GM18502 (cell line): ENCODE measurements around the gene HAO1.
"Not testable (repeated sequence)": the region's sequence is repeated elsewhere in the genome, so short reads cannot be mapped to it uniquely, and the experiment has no call there.

Source experiments
- ATAC-seq: cut with Tn5 transposase; IDR thresholded peaks from one replicate; pipeline ENCODE4 v1.9.1; 2021; ENCODE audit warnings: mild to moderate bottlenecking; ENCODE audit not compliant: unreplicated experiment, poor library complexity

The HAO1 gene

DNA sequence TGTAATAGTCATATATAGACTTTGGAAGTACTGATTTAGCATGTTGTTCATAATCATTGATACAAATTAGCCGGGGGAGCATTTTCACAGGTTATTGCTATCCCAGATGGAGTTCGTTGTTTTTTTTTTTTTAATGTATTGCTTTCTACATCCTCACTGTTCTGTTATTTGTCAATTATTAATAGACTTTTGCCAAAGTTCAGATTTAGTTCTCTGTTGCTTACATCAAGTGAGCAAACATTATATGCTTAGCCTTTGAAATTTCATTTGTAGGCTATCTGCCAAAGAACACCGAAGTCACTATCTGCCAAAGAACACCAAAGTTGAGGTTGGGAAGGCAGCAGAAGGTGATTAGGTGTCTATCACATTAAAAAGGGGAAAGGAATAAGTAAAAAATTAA, at the start of gene HAO1:
Gene HAO1 (minus strand): TSS at position 118 of the 400 bp plus-strand sequence. CDS start 36 bp downstream, at position 82.
- no peak for ATAC-seq

DNA sequence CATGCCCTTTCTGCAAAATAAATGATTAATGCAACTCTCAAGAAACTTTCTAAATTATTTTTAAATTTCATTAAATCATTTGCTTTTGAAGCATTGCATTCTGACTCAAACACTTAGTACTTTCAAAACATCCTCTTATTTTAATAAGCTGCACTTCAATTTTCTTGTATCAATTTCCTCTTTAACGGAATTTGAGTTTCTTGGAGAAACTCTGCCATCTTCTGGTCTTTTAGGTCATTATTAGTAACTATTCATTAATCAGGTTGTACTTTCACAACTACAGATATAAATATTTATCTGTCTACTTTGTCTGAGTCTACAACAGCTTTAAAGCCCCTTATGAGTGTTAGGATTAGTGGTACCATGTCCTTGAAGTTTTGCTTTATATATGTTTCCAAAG, 49.1 kb upstream of the HAO1 start:
- no peak for ATAC-seq

DNA sequence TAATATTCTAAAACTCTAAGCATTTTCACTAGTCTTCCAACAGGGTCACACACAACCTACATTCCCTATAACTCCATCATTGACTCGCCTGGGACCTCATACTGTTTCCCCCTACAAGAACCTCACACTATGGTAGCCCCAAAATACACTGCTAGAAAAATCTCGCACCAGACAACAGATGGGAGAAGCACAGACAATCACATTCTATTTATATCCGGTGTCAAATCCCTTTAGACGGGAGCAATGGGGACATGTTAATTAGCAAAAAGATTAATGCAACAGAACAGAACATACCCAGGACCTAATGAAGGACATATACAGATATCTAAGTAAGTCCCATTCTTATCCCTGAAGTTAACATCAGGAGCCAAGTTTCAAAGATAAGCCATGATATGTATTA, 45.7 kb upstream of the HAO1 start:
- ATAC-seq = no peak

DNA sequence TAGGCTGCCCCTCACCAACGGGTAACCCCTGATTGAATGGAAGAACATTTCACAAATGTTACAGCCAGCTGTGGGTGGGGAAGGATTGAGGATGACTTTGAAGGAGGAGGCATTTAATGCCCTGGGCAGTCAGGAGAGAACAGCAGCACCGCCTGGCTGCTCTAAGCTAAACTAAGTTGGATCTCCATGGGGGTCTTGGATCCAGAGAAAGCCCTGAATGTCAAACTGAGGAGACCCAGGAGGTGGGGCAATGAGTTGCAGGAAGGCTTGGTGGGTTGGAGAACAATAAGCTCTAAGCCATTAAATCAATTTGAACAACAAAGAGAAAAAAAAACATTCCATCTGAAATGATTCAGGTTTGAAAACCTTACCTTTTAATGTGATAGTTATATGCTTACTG, 43.9 kb upstream of the HAO1 start:
- no peak for ATAC-seq

DNA sequence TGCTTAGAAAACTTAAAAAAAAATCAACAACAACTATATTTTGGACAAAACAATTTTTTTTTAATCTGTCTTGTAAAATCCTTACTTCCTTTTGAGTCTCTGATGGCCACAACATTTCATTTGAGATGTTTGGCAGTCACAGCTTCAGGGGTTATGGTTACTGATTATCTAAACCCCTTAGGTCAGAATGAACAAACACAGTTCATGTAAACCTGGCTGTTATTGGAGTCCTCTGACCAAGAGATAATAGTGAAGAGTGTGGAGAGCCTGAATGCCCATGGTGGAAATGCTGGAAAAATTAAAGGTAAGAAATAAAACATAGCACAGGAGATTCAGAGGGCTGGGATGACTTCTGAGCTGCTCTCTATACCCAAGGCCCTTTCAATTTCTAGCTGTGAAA, 41.1 kb upstream of the HAO1 start:
- ATAC-seq = no peak

DNA sequence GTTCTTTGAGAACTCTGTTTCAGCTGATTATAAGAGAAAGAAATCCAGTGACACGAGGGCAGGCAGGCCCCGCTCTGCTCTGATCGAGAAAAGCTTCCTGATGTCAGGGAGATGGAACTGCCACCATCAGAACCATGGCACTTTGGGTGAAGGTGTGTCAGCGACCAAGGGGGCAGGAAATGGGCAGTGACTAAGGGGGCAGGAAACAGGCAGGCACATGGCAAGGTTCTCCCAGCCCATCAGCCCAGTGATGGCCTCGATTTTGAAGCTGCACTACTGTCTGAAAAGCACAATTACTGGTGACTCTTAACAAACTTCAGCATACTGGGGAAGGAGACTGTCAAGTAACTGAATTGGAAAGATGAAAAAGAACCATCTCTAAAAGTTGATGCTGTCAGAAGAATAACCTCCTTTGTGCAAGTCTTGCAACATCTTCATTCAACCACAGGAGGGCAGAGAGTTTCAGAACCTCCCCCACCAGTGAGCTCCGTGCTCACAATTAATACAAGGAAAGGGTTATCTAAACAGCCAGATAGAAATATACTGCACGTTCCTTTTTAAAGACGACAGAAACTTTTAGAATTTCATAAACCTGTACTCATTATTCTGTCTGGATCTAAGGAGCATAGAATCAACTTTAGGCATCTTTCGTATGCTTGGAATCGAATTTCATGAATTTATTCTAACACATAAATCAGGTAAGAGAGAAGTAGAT, 40.2 kb upstream of the HAO1 start:
- ATAC-seq = peak; percentile 83

DNA sequence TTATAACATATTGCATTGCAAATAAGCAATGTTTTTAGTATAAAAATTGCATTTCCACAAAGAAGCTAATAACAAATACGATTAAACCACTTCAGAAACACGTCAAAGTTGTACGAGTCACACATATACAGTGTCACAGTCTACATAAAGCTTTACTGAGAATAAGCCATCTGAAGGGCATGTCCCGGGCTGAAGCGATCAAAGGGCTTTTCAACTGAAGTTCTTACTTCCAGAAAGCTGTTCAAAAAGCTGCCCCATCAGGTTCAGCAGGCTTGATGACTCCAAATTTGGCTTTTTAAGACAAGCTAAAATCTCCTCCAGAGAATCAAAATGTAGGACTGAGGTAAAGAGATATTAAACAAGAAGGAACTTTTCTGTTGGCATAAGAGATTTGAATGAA, 37.5 kb upstream of the HAO1 start:
- no peak for ATAC-seq

DNA sequence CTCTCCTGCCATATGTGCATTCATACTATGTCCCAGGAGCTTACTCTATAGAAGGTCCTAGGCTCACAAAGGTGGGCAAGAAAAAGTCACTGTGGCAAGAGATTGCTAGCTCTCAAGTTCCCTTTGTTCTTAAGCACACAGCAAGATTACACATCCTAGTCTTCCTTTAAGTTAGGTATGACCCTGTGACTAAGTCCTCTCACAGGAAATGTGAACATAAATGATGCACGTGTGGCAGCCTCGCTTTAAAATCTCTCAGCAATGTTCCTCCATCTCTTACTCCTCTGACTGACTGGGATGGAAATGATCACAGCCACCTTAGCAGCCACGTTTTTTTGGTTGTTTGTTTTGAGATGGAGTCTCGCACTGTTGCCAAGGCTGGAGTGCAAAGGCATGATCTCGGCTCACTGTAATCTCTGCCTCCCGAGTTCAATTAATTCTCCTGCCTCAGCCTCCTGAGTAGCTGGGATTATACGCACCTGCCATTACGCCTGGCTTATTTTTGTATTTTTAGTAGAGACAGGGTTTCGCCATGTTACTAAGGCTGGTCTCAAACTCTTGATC, 35.7 kb upstream of the HAO1 start:
- ATAC-seq = no peak

DNA sequence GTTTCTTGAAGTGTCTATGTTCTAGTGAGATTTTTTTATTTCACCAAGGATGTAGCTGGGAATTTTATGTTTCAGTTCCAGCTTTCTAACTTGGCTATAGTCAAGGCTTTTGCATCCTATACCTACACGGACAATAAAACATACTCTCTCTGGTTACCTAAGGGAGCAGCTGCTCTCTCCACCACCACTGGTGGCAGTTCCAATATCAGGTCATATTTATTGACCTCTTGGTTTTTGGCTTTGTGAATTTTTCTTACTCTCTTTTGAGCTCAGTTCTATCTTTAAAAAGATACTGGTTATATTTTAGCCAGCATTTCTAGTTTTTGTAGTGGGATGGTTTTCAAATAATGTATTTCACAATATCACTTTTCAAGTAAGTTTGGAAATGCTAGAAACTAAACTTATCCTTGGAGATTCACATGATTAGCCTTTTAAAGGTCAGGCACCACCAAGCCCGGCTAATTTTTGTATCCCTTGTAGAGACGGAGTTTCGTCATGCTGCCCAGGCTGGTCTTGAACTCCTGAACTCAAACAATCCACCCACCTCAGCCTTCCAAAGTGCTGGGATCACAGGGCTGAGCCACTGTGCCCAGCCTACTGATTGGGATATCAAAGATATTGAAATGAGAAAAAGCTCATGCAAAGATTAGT, 34.7 kb upstream of the HAO1 start:
- no peak for ATAC-seq

DNA sequence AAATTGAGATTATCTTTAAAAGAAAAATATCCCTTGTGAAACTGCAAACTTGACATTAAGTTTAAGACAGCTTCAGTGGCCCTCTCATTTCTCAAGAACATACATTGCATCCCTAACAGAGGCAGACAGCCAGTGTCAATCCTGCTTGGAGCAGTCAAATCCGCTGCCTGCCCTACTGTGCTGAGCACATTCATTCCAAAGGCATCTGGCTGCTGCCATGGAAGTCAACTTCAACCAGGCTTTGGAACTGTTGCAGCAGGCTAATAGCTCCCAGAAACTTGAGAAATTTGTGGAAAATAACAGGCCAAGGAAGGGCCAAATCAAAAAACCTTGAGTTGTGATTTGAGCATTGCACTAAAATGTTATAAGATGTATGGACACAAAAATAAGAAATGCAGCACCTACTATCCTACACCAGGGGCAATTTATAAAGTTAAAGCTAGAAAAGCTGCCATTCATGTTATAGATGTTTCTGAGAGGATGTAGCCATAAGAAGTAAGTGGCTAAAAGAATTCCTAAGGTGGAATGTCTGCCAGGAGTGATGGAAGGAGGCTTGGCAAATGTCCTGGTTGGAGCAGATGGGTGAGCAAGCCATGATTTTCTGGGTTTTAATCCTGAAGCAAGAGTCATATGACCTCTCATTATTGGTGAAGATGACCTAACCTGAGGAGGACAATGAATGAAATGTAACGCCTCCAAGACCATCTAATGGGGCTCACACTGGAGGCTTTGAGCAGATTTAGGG, 31.4 kb upstream of the HAO1 start:
- no peak for ATAC-seq

DNA sequence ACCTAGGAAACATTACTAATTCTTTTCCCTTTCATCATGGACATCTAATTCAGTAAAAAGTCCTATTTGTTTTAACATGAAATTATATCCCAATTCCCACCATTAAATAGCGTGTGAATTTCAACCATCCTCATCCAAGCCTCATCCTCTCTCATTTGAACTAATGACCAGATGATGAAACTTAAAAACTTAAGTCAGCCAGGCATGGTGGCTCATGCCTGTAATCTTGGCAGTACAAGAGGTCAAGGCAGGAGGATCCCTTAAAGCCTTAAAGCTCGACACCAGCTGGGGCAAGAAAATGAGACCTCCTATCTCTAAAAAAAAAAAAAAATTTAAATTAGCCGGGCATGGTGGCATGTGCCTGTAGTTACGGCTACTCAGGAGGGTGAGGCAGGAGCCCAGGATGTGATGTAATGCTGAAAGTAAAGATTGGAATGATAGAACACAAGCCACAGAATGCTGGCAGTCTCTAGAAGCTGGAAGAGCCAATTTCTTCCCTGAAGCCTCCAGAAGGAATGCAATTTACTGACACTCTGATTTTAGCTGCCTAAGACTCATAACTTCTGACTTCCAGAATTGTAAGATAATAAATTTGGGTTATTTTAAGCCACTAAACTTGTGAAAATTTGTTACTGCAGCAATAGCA, 27.1 kb upstream of the HAO1 start:
- ATAC-seq = no peak

DNA sequence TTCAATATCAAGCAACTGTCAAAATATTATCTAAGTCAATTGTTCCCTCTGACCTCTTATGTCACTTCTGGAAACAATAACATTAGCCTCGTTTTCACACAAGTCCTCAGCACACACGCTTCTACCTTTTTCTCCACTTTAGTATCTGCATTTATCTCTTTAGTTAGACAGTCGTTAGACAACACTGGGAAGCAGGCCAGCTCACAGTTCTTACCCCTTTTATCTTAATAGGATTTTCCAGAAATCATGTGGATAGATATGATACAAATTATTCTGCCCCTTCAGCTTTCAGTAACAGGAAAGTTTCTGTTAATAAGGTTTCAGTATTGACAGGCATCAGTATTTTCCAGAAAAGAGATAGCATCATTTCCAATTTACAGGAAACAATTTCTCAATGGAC, 25.9 kb upstream of the HAO1 start:
- no peak for ATAC-seq

DNA sequence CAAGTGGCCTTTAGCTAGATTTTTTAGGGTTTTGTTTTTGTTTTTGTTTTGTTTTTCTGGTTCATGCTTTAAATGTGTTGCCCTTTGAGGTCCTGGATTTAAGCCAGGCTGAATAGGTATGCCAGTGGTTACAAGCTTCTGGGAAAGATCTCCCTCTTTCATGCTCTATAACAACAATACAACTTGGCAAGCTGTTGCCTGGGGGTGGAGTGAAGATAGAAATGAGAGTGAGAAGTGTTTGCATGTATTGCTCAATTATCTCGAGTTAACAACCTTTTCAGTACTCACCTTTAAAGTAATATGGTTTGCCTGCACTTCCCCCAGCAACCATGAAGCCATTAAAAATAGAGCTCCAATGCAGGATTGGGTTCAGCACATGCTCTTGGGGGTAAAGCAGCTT, 19.2 kb upstream of the HAO1 start:
- no peak for ATAC-seq

DNA sequence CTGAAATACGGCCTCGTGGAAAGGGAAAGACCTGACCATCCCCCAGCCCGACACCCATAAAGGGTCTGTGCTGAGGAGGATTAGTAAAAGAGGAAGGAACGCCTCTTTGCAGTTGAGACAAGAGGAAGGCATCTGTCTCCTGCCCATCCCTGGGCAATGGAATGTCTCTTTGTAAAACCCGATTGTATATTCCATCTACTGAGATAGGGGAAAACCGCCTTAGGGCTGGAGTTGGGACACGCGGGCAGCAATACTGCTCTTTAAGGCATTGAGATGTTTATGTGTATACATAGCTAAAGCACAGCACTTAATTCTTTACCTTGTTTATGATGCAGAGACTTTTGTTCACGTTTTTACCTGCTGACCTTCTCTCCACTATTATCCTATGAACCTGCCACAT, 16.3 kb upstream of the HAO1 start:
- not testable (repeated sequence) for ATAC-seq

DNA sequence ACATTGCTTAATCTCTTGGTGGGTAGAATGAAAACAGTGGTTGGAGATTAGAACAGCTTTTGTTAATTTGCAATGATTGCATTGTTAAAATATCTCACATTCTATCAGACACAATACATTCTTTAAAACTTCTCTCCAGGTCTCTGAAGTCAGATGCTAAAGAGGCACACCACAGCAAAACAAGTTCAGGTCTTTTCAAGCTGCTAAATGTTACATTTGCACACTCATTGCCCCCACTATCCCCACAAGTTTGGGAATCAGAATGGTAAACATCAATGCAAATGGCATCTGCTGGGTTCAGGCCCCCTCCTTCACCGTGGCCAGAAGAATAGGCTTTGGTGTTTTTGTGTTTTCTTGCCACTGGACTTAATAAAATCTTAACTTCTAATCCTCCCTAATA, 10.1 kb upstream of the HAO1 start:
- ATAC-seq = no peak

DNA sequence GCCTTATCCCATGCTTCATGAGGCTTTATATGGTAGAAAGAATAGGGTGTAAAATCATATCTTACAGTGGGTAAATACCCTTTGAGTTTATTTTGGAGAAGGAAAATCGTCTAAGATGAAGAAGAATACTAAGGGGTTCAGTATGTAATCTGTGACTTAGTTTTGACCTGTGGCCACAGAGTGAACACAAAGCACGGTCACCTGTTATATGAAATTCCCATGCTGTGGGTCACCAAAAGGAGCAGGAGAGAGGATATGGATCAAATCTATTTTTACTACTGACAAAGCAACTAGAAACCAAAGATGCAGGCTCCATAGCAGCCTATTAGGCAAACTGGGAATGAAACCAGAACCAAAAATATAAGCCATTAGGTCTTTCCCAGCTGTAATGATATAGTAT, 3.6 kb upstream of the HAO1 start:
- ATAC-seq = no peak

DNA sequence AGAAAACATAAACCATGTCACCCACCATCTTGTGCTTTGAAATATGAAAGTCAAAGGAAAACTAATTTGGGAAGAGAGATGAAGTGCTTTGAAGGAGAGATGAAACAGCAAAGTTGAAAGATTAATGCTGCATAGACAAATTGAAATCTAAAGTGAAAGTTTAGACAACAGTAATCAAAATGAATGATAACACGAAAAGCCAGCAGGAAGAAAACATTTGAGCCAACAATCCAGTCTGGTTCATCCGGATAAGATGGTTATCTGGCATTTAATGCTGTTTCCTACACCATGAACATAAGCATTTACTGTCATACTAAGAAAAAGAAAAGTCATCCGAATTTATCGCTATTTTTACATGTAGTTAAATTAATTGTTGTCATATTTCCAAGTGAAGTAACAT, 595 bp downstream of the HAO1 start:
- no peak for ATAC-seq

DNA sequence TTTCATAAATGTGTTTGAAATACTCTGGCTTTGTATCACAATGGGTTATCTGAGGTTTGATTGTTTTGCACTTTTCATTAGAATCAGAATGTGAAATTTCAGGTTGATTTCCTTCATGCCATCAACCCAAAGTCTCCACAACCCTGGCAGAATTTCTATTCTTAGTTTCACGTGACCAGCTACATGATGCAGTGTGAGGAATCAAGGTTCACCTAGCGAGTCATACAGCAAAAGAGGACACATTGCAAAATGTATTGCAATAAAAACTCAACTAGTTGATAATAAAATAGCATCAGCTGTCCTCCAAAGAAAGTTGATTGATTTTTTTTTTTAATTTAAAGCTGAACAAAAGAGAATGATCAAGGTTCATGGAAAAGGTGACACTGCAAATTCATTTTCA, 2.2 kb downstream of the HAO1 start:
- no peak for ATAC-seq

DNA sequence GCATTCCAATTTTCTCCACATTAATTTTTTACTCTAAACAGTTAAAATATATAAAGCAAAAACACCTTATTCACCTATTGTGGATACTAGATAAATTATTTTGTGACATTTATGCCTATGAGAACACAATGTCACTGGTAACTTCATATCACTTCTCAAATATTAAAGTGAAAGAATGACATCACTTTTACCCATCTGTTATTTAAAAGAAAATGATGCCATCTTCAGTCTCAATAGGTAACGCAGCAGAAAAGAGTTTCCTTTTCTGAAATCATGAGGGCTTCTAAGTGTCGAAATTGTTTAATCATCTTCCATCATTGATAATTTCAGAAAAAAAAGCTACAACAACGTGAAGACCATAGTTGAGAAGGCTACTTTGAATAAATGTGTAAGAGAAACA, 2.9 kb downstream of the HAO1 start:
- ATAC-seq = no peak

DNA sequence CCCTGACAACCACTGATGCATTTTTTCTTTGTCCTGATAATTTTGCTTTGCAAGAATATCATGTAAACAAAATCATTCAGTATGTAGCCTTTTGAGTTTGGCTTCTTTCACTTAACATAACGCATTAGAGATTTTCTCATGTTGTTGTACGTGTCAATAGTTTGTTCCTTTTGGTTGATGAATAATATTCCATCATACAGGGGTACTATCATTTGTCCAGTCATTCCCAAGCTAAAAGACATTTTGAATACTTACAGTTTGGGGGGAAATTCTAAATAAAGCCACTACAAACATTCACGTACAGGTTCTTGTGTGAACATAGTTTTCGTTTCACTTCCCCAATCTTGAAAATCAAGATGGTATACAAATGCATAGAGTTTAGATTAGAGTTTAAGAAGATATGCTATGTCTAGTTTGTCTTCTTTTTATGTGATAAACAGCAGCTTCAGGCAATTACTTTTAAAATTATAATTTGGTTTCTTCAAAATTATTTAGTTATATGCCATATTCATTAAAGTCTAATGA, 5.2 kb downstream of the HAO1 start:
- peak; percentile 77 for ATAC-seq

DNA sequence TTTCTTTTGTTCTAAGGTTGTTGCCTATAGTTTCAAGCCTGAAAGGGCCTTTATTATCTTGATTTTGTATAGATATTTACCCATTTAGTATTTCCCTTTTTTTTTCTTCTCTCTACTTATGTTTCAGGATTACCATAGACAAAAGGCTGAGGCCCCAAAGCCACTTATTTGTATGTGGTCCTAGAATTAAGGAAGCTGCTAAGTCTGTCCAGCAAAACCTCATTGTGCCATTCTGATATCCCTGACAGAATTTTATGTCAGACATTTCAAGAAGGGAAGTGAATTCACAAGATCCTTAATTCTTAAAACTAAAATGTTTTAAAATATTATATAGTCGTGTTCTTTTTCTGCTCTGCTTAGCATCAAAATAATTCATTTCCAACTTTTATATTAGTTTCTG, 6.9 kb downstream of the HAO1 start:
- no peak for ATAC-seq
